GM12874 (cell line): Measurements from ENCODE around the gene ORAI3.
A peak's percentile ranks its signal among the peaks of the same experiment; 100 is the strongest.

Experiments used
- TF ChIP-seq, protein P1 (sequence below): IDR thresholded peaks from 2 replicates; pipeline ENCODE4 v1.5.1; 2011; ENCODE audit warnings: low read depth, mild to moderate bottlenecking, control low read depth, low read length, moderate library complexity; ENCODE audit not compliant: insufficient read depth

ORAI3 gene

DNA sequence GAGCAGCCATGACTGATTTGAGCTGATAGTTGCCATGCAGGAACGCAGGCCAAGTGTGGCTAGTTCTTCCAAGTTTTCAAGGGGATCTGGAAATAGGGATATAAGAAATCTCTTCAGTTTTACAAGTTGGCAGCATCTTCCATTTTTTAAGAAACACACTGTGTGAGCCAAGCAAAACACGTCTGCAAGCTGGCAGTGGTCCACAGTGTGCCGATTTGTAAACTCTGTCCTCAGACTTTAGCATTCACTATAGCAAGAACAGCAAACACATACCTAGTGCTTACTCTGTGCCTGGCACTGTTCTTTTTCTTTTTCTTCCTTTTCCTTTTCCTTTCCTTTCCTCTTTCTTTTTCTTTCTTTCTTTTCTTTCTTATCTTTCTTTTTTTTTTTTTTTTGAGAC is 2.9 kb downstream of the ORAI3 start:
- TF ChIP-seq, protein P1, sequence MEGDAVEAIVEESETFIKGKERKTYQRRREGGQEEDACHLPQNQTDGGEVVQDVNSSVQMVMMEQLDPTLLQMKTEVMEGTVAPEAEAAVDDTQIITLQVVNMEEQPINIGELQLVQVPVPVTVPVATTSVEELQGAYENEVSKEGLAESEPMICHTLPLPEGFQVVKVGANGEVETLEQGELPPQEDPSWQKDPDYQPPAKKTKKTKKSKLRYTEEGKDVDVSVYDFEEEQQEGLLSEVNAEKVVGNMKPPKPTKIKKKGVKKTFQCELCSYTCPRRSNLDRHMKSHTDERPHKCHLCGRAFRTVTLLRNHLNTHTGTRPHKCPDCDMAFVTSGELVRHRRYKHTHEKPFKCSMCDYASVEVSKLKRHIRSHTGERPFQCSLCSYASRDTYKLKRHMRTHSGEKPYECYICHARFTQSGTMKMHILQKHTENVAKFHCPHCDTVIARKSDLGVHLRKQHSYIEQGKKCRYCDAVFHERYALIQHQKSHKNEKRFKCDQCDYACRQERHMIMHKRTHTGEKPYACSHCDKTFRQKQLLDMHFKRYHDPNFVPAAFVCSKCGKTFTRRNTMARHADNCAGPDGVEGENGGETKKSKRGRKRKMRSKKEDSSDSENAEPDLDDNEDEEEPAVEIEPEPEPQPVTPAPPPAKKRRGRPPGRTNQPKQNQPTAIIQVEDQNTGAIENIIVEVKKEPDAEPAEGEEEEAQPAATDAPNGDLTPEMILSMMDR: no peak

DNA sequence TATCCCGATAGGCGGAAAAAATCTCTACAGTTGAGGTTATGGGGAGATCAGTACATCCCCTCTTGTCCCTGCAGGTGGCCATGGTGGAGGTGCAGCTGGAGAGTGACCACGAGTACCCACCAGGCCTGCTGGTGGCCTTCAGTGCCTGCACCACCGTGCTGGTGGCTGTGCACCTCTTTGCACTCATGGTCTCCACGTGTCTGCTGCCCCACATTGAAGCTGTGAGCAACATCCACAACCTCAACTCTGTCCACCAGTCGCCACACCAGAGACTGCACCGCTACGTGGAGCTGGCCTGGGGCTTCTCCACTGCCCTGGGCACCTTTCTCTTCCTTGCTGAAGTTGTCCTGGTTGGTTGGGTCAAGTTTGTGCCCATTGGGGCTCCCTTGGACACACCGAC is 4.2 kb downstream of the ORAI3 start:
- TF ChIP-seq, protein P1: no peak

DNA sequence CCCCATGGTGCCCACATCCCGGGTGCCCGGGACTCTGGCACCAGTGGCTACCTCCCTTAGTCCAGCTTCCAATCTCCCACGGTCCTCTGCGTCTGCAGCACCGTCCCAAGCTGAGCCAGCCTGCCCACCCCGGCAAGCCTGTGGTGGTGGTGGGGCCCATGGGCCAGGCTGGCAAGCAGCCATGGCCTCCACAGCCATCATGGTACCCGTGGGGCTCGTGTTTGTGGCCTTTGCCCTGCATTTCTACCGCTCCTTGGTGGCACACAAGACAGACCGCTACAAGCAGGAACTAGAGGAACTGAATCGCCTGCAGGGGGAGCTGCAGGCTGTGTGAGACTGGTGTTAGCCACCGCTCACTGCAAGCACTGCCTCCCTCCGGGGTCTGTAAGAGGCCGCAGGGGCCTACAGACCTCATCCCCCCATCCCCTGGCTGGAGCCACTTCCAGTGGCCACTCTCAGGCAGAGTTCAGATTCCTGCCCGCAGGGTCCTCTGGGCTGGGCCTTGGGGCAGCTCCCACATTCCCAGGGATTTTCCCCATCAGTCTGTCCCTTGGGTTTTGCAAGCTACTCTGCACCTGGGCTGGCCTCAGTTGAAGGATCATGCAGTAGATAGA is 4.8 kb downstream of the ORAI3 start:
- TF ChIP-seq, protein P1: peak; percentile 79

DNA sequence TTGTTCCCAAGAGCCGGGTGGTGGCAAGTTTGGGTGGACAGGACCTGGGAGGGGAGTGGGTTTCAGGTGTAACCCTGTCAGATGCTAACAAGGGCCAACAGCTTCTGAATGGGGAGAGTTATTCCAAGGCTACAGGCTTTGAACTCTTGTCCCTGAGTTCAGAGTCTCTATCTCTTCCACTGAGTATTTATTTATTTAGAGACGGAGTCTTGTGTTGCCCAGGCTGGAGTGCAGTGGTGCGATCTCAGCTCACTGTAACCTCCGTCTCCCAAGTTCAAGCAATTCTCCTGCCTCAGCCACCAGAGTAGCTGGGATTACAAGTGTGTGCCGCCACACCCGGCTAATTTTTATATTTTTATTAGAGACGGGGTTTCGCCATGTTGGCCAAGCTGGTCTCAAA is 6.1 kb downstream of the ORAI3 start:
- TF ChIP-seq, protein P1: no peak

DNA sequence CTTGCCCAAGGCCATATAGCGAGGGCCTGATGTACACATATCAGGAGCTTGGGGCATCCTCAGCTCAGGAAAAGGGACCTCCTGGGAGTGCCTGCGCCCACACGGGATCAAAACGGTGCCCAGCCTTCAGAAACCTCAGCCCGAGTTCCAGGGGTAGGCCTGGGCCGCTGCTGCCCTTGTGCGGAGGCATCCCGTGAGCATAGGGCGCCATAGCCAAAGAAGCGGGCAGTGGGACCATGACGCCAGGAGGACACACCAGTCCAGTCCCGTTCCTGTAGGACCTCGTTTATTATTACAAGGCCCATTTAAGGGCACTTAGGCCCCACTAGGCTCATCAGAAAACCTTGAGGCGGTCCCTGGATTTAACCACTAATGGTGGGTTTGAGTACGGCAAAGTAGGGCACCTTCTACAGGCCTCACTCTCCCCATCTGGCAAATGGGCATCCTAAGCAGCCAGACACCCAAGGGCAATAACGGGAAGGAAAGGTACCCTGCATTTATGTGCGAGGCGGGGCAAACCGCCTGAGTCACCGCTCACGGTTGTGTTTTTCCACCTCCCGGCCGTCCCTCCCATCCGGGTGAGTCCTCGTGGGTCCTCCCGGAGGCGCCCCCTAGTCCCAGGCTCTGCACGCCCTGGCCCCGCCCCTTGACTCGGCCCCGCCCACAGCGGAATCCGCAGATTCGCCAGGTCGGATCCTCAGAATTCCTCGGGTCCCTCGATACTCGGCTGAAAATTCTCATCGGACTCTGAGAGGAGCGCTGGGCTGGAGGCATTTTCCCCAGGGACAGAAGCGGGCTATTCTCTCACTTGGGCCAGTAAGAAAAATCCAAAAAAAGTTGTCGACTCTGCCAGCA is 8.0 kb downstream of the ORAI3 start:
- TF ChIP-seq, protein P1: peak; percentile 35

DNA sequence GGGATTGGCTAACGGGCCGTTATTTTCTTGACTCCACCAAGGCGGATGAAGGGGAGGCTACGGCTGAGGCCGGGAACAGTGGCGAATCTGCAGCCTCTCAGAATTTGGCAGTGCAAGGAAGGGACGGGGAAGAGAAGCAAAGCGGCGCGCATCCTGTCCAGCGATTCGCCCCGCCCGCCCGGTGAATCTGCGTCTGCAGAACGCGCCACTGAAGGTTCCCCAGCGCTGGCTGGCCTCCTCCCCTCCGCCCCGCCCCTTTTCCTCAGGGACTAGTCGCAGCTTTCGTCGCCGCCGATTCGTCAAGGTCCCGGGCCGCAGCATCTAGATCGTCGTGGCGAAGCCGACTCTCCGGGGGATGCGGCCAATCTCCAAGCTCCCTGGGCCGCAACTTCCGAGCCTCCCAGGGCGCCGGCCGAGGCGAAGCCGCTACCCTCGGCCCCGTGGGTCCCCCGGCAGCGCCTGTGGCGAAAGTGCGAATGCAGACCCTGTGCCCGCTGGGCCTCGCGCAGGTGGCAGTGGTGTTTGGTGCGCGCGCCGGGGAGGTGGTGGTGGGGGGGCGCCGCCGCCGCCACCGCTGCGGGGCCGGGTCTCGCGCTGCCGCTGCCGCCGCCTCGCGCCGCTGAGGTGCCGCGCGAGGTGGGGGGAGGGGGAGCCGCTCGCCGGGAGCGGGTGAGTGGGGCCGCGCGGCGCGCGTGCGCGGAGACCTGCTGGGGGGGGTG is 8.7 kb downstream of the ORAI3 start, which contains the start of gene SETD1A:
TSS of gene SETD1A (plus strand) at position 299 of the 719 bp plus-strand sequence. CDS start 978 bp downstream, outside the sequence.
- TF ChIP-seq, protein P1: no peak
